ENCODE results near the gene COPRS.

The COPRS gene, protein sequence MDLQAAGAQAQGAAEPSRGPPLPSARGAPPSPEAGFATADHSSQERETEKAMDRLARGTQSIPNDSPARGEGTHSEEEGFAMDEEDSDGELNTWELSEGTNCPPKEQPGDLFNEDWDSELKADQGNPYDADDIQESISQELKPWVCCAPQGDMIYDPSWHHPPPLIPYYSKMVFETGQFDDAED

DNA sequence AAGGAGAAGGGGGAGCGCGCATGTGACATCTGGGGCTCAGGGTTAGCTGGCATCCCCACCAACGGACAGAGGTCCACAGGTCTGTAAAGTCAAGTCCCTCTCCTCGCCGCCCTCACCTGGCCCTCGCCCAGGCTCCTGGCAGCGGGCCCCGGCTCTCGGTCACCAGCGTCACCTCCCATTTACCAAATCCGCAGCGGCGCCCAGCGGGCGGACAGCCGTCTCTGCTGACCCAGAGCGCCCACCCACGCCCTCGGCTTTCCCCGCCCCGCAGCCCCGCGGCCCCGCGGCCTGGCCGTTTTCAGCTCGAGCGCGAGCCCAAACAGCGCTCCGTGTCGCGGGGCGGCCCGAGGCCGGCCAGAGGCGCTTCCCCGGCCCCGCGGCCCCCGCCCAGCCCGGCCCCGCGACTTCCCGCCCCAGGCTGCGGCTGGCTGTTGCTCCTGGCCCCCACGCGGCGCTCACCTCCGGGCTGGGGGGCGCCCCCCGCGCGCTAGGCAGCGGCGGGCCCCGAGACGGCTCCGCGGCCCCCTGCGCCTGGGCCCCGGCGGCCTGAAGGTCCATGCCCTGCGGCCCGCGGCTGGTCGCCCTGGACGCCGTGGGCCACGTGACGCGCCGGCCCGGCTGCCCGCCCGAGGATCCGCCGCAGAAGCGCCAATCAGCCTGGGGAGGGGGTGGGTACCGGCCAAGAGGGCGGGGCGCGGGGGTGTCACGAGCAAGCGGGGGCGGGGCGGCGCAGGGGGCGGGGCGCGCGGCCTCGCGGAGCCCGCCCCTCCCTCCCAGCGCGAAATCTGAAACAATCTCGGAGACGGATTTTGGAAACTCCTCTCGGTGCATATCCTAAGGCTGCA is at the start of gene COPRS:
Gene COPRS (minus strand): TSS at position 603 of the 845 bp plus-strand sequence. CDS start 45 bp downstream, at position 558.
- DNase-seq, result no peak

DNA sequence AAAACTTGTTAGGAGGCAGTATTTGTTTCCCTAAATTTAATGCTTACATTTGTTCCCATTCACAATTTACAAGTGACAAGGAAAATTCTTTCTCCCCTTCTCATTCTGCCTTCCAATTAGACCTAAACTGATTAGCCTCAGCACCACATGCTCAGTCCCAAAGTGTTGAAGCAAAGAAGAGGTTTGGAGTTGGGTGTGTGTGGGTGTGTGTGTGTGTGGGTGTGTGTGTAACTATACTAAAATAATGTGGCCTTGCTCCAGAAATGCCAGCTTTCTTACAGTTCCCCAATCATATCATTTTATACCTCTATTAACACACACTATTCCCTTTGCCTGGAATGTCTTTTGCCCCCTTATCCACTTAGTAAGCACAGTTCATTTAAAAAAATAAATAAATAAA is 49.3 kb upstream of the COPRS start:
- DNase-seq, result no peak

GRCh38 chr17:31907342-31907962 is 48.4 kb upstream of the COPRS start:
- DNase-seq, result peak; percentile 26

DNA sequence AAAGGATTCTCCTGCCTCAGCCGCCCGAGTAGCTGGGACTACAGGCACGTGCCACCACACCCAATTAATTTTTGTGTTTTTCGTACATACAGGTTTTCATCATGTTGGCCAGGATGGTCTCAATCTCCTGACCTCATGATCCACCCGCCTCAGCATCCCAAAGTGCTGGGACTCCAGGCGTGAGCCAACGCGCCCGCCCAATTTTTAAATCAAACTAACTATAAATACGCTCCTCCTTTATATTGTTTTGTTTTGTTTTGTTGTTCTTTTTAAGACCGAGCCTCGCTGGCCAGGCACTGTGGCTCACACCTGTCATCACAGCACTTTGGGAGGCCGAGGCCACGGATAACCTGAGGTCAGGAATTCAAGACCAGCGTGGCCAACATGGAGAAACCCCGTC is 44.4 kb upstream of the COPRS start:
- no peak for DNase-seq

DNA sequence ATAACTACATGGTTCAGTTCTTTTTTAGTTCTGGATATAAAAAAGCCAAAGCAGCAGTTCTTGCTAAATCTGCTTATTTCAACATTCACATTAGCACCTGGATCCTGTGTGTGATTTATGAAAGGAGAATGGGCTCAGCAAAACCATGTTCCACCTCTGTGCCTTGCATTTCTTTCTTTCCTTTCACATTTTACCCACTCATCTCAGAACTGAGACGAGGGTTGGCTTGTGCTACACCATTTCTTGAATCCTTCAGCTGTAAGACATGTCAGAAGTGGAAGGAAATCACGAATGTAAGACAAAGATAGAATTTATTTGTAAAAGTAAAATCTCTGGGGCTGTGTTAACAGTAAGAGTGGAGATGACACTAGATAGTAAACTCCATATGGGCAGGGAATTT is 43.6 kb upstream of the COPRS start:
- no peak for DNase-seq

- no peak for DNase-seq
Measured at GRCh38 chr17:31900877-31901276, 41.8 kb upstream of the COPRS start.

GRCh38 chr17:31888124-31888523 is 29.1 kb upstream of the COPRS start:
- DNase-seq, result peak; percentile 49

GRCh38 chr17:31882571-31882970 is 23.5 kb upstream of the COPRS start:
- no peak for DNase-seq

- no peak for DNase-seq
Measured at GRCh38 chr17:31880311-31880710, 21.3 kb upstream of the COPRS start.

DNA sequence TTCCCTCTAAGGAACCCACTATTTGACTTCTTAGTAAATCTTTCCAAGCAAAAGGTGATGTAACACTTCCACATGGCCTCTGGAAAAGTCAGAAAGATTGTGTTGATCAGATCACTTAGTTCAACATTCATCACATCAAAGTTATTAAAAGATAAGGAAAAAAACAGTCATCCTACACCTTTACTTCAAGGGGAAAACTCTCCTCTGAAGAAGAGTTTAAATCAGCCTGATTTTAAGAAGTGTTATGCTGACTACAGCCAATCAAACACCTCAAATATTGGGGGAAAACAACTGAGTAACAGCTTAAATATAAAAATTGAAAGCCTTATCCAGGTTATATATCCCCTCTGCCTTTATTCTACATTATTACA is 19.6 kb upstream of the COPRS start:
- DNase-seq, result no peak

DNA sequence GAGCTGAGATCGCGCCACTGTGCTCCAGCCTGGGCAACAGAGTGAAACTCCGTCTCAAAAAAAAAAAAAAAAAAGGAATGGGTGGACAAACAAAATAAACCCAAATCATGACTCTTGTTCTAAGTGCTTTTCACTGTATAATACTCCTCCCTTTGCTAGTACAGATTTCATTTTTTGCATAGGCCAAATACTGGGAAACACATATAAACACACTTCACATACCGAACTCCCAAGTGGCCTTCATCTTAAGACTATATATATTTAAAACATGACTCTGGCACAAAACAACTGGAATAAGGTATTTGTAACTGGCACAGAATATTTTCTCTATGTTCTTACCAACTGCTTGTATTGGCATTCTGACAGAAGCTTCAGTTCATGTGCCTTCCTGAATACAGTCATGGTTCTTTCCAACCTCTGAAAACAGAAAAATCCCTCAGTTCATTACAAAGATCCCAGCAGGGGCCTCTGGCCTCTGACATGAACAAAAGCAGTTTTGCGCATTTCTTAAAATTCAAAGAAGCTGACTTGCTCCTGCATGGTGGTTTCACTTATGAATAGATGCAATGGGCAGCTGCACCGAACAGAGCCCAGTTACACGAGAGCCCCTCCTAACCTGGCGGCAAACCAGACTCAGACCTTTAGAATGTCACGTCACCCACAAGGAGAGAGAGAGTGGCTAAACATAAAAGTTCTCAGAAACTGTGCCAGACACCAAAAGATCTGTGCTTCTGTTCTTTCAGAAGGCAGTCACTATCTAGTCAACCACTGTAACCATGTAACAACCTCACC is 19.1 kb upstream of the COPRS start:
- no peak for DNase-seq

DNA sequence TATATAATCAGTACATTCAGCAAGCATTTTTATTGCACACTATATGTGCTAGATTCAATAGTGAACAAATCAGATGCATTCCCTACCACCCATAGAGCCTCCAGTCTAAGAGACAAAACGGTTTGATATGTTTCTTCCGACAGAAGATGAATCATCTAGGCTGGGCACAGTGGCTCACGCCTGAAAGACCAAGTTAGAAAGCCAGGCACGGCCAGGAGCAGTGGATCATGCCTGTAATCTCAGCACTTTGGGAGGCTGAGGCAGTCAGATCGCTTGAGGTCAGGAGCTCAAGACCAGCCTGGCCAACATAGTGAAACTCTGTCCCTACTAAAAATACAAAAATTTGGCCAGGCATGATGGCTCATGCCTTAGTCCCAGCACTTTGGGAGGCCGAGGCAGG is 18.3 kb upstream of the COPRS start:
- no peak for DNase-seq

DNA sequence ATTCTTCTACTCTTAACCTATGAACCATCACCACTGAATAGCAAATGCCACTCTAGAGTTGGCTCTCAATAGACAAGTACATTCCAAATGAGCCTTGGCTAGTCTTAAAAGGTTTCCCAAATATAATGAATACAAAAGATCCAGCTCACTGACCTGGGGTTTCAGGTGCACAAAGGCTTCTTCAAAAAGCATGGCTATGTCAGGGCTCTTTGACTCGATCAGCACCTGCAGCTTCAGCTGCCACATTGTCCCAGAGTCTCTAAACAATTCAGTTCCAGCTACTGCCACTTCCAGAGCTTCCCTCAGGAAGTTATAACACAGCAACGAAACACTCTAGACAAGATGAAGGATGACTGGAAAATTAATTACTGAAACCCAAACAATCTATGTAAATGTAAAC is 16.0 kb upstream of the COPRS start:
- no peak for DNase-seq

GRCh38 chr17:31869797-31870568 is 10.9 kb upstream of the COPRS start:
- no peak for DNase-seq

DNA sequence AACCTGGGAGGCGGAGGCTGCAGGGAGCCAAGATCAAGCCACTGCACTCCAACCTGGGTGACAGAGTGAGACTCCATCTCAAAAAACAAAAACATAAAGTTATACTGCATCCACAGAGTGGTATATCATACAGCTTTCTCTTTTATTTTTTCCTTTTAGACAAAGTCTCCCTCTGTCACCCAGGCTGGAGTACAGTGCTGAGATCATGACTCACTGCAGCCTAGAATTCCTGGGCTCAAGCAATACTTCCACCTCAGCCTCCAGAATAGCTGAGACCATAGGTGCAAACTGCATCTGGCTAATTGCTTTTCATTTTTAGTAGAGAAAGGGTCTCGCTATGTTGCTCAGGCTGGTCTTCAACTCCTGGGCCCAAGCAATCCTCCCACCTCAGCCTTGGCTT is 10.0 kb upstream of the COPRS start:
- DNase-seq, result no peak

- no peak for DNase-seq
Measured at GRCh38 chr17:31859487-31860008, 504 bp upstream of the COPRS start.

GRCh38 chr17:31857920-31858641 is 963 bp downstream of the COPRS start:
- no peak for DNase-seq

DNA sequence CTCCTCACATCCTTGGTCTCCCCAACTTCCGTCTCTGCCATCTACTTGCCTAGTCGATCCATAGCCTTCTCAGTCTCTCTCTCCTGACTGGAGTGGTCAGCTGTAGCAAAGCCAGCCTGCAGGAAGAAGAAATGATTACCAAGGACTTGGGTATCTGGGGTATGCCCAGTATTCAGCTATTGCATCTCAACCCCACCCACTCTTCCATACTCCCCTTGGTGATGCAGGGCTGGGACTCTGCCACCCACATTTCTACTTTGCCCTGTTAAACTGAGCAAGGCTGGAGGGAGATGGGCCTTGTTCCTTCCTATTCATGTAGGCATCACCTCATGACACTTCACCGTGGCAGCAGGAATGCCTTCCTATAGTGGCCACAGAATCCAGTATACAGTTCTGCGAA is 2.3 kb downstream of the COPRS start:
- DNase-seq, result no peak

GRCh38 chr17:31854672-31855071 is 4.4 kb downstream of the COPRS start:
- no peak for DNase-seq

- DNase-seq, result no peak
Measured at GRCh38 chr17:31853911-31854470, 5.1 kb downstream of the COPRS start.

DNA sequence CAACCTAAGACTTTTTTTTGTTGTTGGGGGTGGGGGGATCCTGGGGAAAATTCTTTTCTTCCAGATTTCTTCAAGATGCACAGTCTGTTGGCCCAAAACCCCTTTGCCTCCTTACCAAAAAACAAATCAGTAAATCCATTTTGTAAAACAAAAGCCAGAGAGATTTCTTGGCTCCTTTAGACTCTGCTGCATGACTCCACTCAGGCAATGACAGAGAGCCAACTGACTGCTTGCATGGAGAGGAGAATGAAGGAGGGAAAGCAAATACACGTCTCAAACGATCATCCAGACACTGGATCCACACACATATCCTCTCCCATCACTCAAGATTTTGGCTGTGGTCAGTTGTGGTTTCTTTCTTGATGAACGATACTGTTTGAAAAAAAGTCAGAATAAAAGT is 13.8 kb downstream of the COPRS start:
- DNase-seq, result no peak
